Measurements from ENCODE around the gene RHBDL1.

Gene RHBDL1

GRCh38 chr16:715477-716199 lies 40.2 kb downstream of the RHBDL1 start:
- DNase-seq (ENCODE audit: low spot score) = peak; percentile 69
- in situ Hi-C loops (cut with MboI; ENCODE audit: low pct_unique_long_range_greater_than_20kb, low sequenced_read_pairs, unreplicated experiment) = no loop called here
- TF ChIP-seq CTCF (IDR thresholded peaks at IDR 0.05; ENCODE audit: extremely low read depth, insufficient read depth, missing control alignments) = peak; percentile 42

- no peak for DNase-seq (ENCODE audit: low spot score)
- in situ Hi-C loops (cut with MboI; ENCODE audit: low pct_unique_long_range_greater_than_20kb, low sequenced_read_pairs, unreplicated experiment) = no loop called here
- TF ChIP-seq CTCF (IDR thresholded peaks at IDR 0.05; ENCODE audit: extremely low read depth, insufficient read depth, missing control alignments) = no peak
These were observed 40.7 kb downstream of the RHBDL1 start for GRCh38 chr16:716200-716568.

- TF ChIP-seq CTCF (IDR thresholded peaks at IDR 0.05; ENCODE audit: extremely low read depth, insufficient read depth, missing control alignments) = no peak
- DNase-seq (ENCODE audit: low spot score) = no peak
These were observed 41.4 kb downstream of the RHBDL1 start for GRCh38 chr16:716768-717325.

GRCh38 chr16:717450-718245 lies 42.2 kb downstream of the RHBDL1 start:
- in situ Hi-C loops (cut with MboI; ENCODE audit: low pct_unique_long_range_greater_than_20kb, low sequenced_read_pairs, unreplicated experiment) = no loop called here
- TF ChIP-seq CTCF (IDR thresholded peaks at IDR 0.05; ENCODE audit: extremely low read depth, insufficient read depth, missing control alignments) = no peak

More at GRCh38 chr16:716768-717325, 41.4 kb downstream of the RHBDL1 start:
- in situ Hi-C loops (cut with MboI; ENCODE audit: low pct_unique_long_range_greater_than_20kb, low sequenced_read_pairs, unreplicated experiment) = no loop called here

GRCh38 chr16:718389-718788 lies 42.9 kb downstream of the RHBDL1 start:
- in situ Hi-C loops (cut with MboI; ENCODE audit: low pct_unique_long_range_greater_than_20kb, low sequenced_read_pairs, unreplicated experiment) = no loop called here
- no peak for TF ChIP-seq CTCF (IDR thresholded peaks at IDR 0.05; ENCODE audit: extremely low read depth, insufficient read depth, missing control alignments)
- no peak for DNase-seq (ENCODE audit: low spot score)

More at GRCh38 chr16:717450-718245, 42.2 kb downstream of the RHBDL1 start:
- no peak for DNase-seq (ENCODE audit: low spot score)

GRCh38 chr16:718922-719321 lies 43.5 kb downstream of the RHBDL1 start:
- in situ Hi-C loops (cut with MboI; ENCODE audit: low pct_unique_long_range_greater_than_20kb, low sequenced_read_pairs, unreplicated experiment) = no loop called here
- TF ChIP-seq CTCF (IDR thresholded peaks at IDR 0.05; ENCODE audit: extremely low read depth, insufficient read depth, missing control alignments) = no peak
- no peak for DNase-seq (ENCODE audit: low spot score)

Data from GM13977 (cell line).